GM12878 (cell line): ENCODE data around the gene DNMT3B. TPM values are rescaled to one million over a fixed set of nuclear protein-coding genes. Genes with fewer than 3 reads are reported as not detected.

Source experiments
- ATAC-seq: fragments of 200-7000 bp; cut with Tn5 transposase; 3 replicates; pipeline ENCODE4 v1.9.1; 2020; ENCODE audit warnings: mild to moderate bottlenecking, moderate library complexity
- BruUV-seq: library from RNA; stranded (reverse); fragments of 400-500 nt; replicated peaks from 2 replicates; lab custom pipeline; 2021; lab: Mats Ljungman, UMichigan
- CTCF ChIA-PET: fragments of 300-600 bp; sonication (Branson Sonifier 250); formaldehyde crosslinking; extraction: SDS; loops from one replicate; lab custom pipeline; 2021; ENCODE audit warnings: inconsistent platforms; lab: Yijun Ruan, JAX
- POLR2A ChIA-PET: fragments of 350-600 bp; formaldehyde crosslinking; extraction: SDS; loops from one replicate; lab custom pipeline; 2021; ENCODE audit warnings: inconsistent platforms; lab: Charles Lee
- RAD21 ChIA-PET: fragments of 300-600 bp; sonication (Branson Sonifier 250); formaldehyde crosslinking; loops from one replicate; lab custom pipeline; 2023; ENCODE audit warnings: antibody characterized with exemption; ENCODE audit not compliant: unreplicated experiment; lab: Charles Lee
- SMC1A ChIA-PET: fragments of 300-600 bp; sonication (Branson Sonifier 250); formaldehyde crosslinking; loops from one replicate; lab custom pipeline; 2023; ENCODE audit not compliant: unreplicated experiment, uncharacterized antibody; lab: Charles Lee
- DNase-seq: peaks from one replicate; pipeline ENCODE4 v3.0.0-alpha.2; 2011; ENCODE audit warnings: low read depth, low spot score
- FAIRE-seq: peaks from 3 replicates; lab custom pipeline; 2011; peaks lifted over from hg19 to GRCh38; lab: Jason Lieb, UNC
- H2AFZ ChIP-seq: 2 replicates; pipeline ENCODE4 v1.6.0; 2011; ENCODE audit warnings: low read depth, low read length, control low read depth; ENCODE audit not compliant: control insufficient read depth
- H3K27ac ChIP-seq: 2 replicates; pipeline ENCODE4 v1.5.1; 2011; ENCODE audit warnings: control low read depth; ENCODE audit not compliant: control insufficient read depth, insufficient read depth
- H3K27me3 ChIP-seq, 2 experiments: replicated peaks in 1 of 2; 2 replicates each; pipeline versions ENCODE4 v1.6.0 to v1.6.1; 2011; ENCODE audit warnings: low read length in 1 of 2; ENCODE audit not compliant: control insufficient read depth in 2 of 2, insufficient read depth in 2 of 2
- H3K36me3 ChIP-seq, 2 experiments: 2 replicates each; pipeline ENCODE4 v1.5.1; 2011; ENCODE audit warnings: low read length in 1 of 2; ENCODE audit not compliant: control insufficient read depth in 2 of 2, insufficient read depth in 2 of 2
- H3K4me1 ChIP-seq: 2 replicates; pipeline ENCODE4 v1.6.1; 2011; ENCODE audit warnings: mild to moderate bottlenecking, low read length, moderate library complexity, mixed read lengths; ENCODE audit not compliant: control insufficient read depth, insufficient read depth
- H3K4me2 ChIP-seq: 2 replicates; pipeline ENCODE4 v1.6.0; 2011; ENCODE audit warnings: control low read depth; ENCODE audit not compliant: control insufficient read depth, insufficient read depth
- H3K4me3 ChIP-seq: fragments of 200-600 bp; sonication (generic); 2 replicates; pipeline ENCODE4 v1.5.1; 2016
- H3K79me2 ChIP-seq: 2 replicates; pipeline ENCODE4 v1.6.0; 2011; ENCODE audit warnings: low read length; ENCODE audit not compliant: control insufficient read depth, insufficient read depth
- H3K9ac ChIP-seq: 2 replicates; pipeline ENCODE4 v1.8.0; 2011; ENCODE audit warnings: low read length, control low read depth, mixed read lengths; ENCODE audit not compliant: control insufficient read depth, insufficient read depth
- H3K9me3 ChIP-seq: replicated peaks from 3 replicates; pipeline ENCODE4 v1.5.1; 2011; ENCODE audit warnings: mild to moderate bottlenecking, low read length; ENCODE audit not compliant: control insufficient read depth, insufficient read depth
- H4K20me1 ChIP-seq: 2 replicates; pipeline ENCODE4 v1.6.0; 2011; ENCODE audit not compliant: control insufficient read depth, insufficient read depth
- BHLHE40 ChIP-seq, 2 experiments: fragments of 450-650 bp in 1 of 2; IDR thresholded peaks; 2 replicates each; pipeline ENCODE4 v1.6.1; 2011 to 2017; ENCODE audit warnings: low read depth in 2 of 2, borderline replicate concordance in 1 of 2, improper control_type of control experiment in 1 of 2, low read length in 1 of 2, mild to moderate bottlenecking in 1 of 2
- IRF5 ChIP-seq: fragments of 450-650 bp; IDR thresholded peaks from 2 replicates; pipeline ENCODE4 v1.6.1; 2017; ENCODE audit warnings: borderline replicate concordance
- KLF5 ChIP-seq: fragments of 450-650 bp; IDR thresholded peaks from 2 replicates; pipeline ENCODE4 v1.6.1; 2014; ENCODE audit warnings: mild to moderate bottlenecking; ENCODE audit not compliant: partially characterized antibody
- NR2F1 ChIP-seq: fragments of 450-650 bp; conservative IDR thresholded peaks from 2 replicates; pipeline ENCODE4 v1.6.1; 2017; ENCODE audit warnings: mild to moderate bottlenecking
- RAD51 ChIP-seq: fragments of 450-650 bp; IDR thresholded peaks from 2 replicates; pipeline ENCODE4 v1.6.1; 2016; ENCODE audit warnings: moderate library complexity, mild to moderate bottlenecking, inconsistent platforms
- RUNX3 ChIP-seq: IDR thresholded peaks from 2 replicates; pipeline ENCODE4 v1.6.1; 2012; ENCODE audit warnings: low read length, inconsistent platforms
- SREBF2 ChIP-seq: IDR thresholded peaks from 2 replicates; pipeline ENCODE4 v1.6.1; 2012; ENCODE audit warnings: mild to moderate bottlenecking, low read length
- STAT3 ChIP-seq: IDR thresholded peaks from 2 replicates; pipeline ENCODE4 v1.6.1; 2011; ENCODE audit warnings: low read depth, low read length, improper control_type of control experiment
- SUZ12 ChIP-seq: fragments of 200-600 bp; sonication (generic); IDR thresholded peaks from one replicate; pipeline ENCODE4 v1.6.1; 2018; ENCODE audit warnings: antibody characterized with exemption, mild to moderate bottlenecking; ENCODE audit not compliant: unreplicated experiment
- TBL1XR1 ChIP-seq: IDR thresholded peaks from 2 replicates; pipeline ENCODE4 v1.6.1; 2012; ENCODE audit warnings: low read depth, low read length, improper control_type of control experiment
- YBX1 ChIP-seq: fragments of 450-650 bp; IDR thresholded peaks from 2 replicates; pipeline ENCODE4 v1.6.1; 2016; ENCODE audit warnings: antibody characterized with exemption
- ZNF274 ChIP-seq: IDR thresholded peaks from one replicate; pipeline ENCODE4 v1.8.0; 2011; ENCODE audit not compliant: insufficient read length, insufficient read depth
- ZNF687 ChIP-seq: fragments of 450-650 bp; IDR thresholded peaks from 2 replicates; pipeline ENCODE4 v1.6.1; 2017; ENCODE audit warnings: mild to moderate bottlenecking, moderate library complexity
- WGBS: methylation state at CpG from one replicate; pipeline ENCODE4 v1.1.6; 2016; ENCODE audit warnings: low lambda C conversion rate; ENCODE audit not compliant: insufficient replicate concordance, insufficient coverage; ENCODE audit errors: missing lambda C conversion rate; 5-methylcytosine and 5-hydroxymethylcytosine counted together
- in situ Hi-C: fragments of 300-500 bp; cut with MboI; formaldehyde crosslinking; loops from 9 replicates; pipeline ENCODE4 v1.14.3; 2018; ENCODE audit warnings: mixed read lengths
- intact Hi-C: fragments of 100-400 bp; cut with micrococcal nuclease; formaldehyde crosslinking; loops from one replicate; pipeline ENCODE4 v1.14.2; 2022; ENCODE audit not compliant: unreplicated experiment
- polyA plus RNA-seq, 11 experiments: library from polyadenylated mRNA; depleted of rRNA in 4 of 11; unstranded in 6 of 11; stranded (reverse) in 5 of 11; fragments of >200 nt; fragmentation: Nextera tagmentation in 4 of 11; fragmentation: Illumina TruSeq in 1 of 11; extraction: Ambion mirVana in 4 of 11; extraction: Trizol in 1 of 11; gene quantifications; 1 replicate in 1 of 11; 2 replicates in 10 of 11; pipeline versions ENCODE4 v1.2.1 to v1.2.3, GENCODE V29; 2011 to 2016; ENCODE audit warnings: inconsistent platforms in 2 of 11, missing spikeins in 2 of 11, low read depth in 1 of 11
- total RNA-seq, 4 experiments: library from RNA; depleted of rRNA in 3 of 4; stranded (reverse); fragments of >200 nt in 3 of 4; fragmentation: Illumina TruSeq in 1 of 4; extraction: Trizol in 1 of 4; gene quantifications; 2 replicates each; pipeline versions ENCODE4 v1.2.1 to v1.2.3, GENCODE V29; 2013 to 2021

Gene DNMT3B
- total and polyA plus RNA-seq, 10 of the 15 experiments (the other 5 are each of a cell fraction or from before 2014, with no cell fraction given) = 0.23 to 1.9 (median 1.1) TPM

DNA sequence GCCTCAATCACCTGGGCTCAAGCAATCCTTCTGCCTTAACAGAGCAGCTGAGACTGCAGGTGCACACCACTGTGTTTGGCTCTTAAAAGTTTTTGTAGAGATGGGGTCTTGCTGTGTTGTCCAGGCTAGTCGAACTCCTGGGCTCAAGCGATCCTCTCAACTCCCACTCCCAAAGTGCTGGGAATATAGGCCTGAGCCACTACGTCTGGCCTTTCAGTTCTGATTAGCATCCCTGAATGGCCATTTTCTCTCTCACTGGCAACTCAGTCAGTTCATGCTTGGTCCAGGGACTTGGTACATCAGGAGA lies 28.5 kb downstream of the DNMT3B start:
- no peak overlapping the region for H2AFZ ChIP-seq
- in situ Hi-C loops = no loop called here
- H3K4me1 ChIP-seq = peaks cover 24% of the 10 kb centered on the region
- TF ChIP-seq TBL1XR1 (no peak), ZNF274 (no peak), SUZ12 (no peak), ZNF687 (no peak), KLF5 (no peak), NR2F1 (no peak), RUNX3 (no peak), IRF5 (no peak), RAD51 (no peak), YBX1 (no peak), STAT3 (no peak), BHLHE40 (IDR thresholded peaks at IDR 0.05; ENCODE audit: borderline replicate concordance in 1 of 2, low read depth in 2 of 2, low read length in 1 of 2) (no peak), SREBF2 (no peak)
- FAIRE-seq = no peak
- no peak overlapping the region for H3K27ac ChIP-seq
- ChIA-PET CTCF (interaction anchor here (0.6 to 5.7 kb wide), 25 partner anchors 8 to 502 kb away, joined by 3 to 49 read pairs (median 7); partner anchors contain the start of genes C20orf203, MAPRE1 and SUN5), POLR2A (no interaction called here), RAD21 (interaction anchor here (1.0 to 3.5 kb wide), 13 partner anchors 30 to 305 kb away, joined by 3 to 18 read pairs (median 4); partner anchors contain the start of genes C20orf203 and MAPRE1), SMC1A (interaction anchor here (0.9 to 2.3 kb wide), 8 partner anchors 8 to 306 kb away, joined by 3 to 17 read pairs (median 4); no protein-coding TSS in a partner anchor)
- no peak overlapping the region for H3K4me3 ChIP-seq
- H3K79me2 ChIP-seq = no peaks in the 10 kb centered on the region
- H3K9me3 ChIP-seq = no peaks in the 10 kb centered on the region
- H3K4me2 ChIP-seq = no peak overlapping the region
- H3K36me3 ChIP-seq = no peaks in the 10 kb centered on the region
- no peak for ATAC-seq
- H4K20me1 ChIP-seq = no peaks in the 10 kb centered on the region
- no TSS peak for BruUV-seq
- DNase-seq = no peak
- H3K9ac ChIP-seq = no peak overlapping the region
- intact Hi-C loops = loop anchor here (1.0 to 5.0 kb wide), 5 partner anchors 42 to 502 kb away; no protein-coding TSS in a partner anchor
- H3K27me3 ChIP-seq = no peaks in the 10 kb centered on the region
- WGBS = 70% methylated on average over 3 of the region's 3 CpGs
